Measurements from ENCODE around the gene AHRR. TPM values are rescaled to one million over a fixed set of nuclear protein-coding genes. Genes with fewer than 3 reads are reported as not detected.
A peak's percentile ranks its signal among the peaks of the same experiment; 100 is the strongest.

AHRR gene
- polyA plus RNA-seq, 2 of the 4 experiments (the other 2 are of a cell fraction): 1.2 to 1.7 TPM

DNA sequence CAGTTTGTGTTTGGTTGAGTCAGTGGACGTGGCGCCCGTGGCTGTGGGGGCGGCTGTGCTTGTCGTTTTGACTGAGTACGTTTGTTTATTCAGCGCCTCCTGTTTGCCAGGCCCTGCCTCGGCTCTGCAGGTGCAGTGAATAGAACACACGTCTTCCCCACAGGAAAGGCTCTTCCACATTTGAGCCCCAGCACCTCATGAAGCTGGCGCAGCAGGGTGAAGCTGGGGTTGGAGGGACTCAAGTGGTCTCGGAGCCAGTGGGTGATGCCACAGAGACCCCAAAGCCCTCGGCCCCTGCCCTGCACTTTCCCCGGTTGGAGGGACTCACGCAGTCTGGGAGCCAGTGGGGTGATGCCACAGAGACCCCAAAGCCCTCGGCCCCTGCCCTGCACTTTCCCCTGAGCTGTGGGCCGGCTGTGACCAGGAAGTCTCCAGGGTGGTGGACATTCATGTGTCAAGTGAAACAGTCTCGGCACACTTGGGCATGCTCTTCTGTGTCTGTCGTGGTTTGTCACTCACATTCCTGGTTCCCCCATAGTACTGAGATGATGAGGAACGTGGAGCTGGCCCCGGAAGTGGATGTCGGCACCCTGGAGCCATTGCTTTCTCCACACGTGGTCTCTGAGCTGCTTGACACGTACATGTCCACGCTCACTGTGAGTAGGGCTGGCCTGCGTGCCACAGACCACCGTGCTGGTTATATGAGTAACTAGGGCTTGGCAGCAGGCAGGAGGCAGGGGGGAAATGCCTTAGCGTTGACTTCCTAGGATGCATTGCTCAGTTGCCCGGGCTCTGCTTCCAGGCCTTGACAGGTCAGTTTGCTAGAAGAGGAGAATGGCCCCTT lies 135.1 kb downstream of the AHRR start:
- no peak for FAIRE-seq
- Histone ChIP-seq H3K4me3 (no peak overlapping the region), H3K4me1 (peaks cover 4% of the 10 kb centered on the region; the same call in 1 of the 3 replicates), H3K9me3 (peaks cover 14% of the 10 kb centered on the region; the same call in 2 of the 3 replicates), H3K27ac (no peak overlapping the region), H3K4me2 (no peak overlapping the region)
- TF ChIP-seq FOSB (CRISPR knock-in tag; IDR thresholded peaks at IDR 0.05) (no peak), POLR2AphosphoS2 (conservative IDR thresholded peaks at IDR 0.05; ENCODE audit: low read length) (no peak), MAZ (IDR thresholded peaks at IDR 0.05; ENCODE audit: borderline replicate concordance, low read depth, low read length) (no peak), ZC3H11A (IDR thresholded peaks at IDR 0.05) (no peak), POLR2A (IDR thresholded peaks at IDR 0.05; ENCODE audit: low read length) (no peak), HOXA7 (CRISPR knock-in tag; IDR thresholded peaks at IDR 0.05) (no peak)
- no peak for DNase-seq (ENCODE audit: low read depth in 1 of 2, low spot score in 1 of 2)
- 90% methylated on average over 24 of the region's 28 CpGs for WGBS (ENCODE audit: missing lambda C conversion rate)
- ChIA-PET CTCF (interaction anchor here (1.9 to 4.1 kb wide), 2 partner anchors 9 to 13 kb away, joined by 4 to 30 read pairs; no protein-coding TSS in a partner anchor), POLR2A (no interaction called here)
- ATAC-seq: no peak

DNA sequence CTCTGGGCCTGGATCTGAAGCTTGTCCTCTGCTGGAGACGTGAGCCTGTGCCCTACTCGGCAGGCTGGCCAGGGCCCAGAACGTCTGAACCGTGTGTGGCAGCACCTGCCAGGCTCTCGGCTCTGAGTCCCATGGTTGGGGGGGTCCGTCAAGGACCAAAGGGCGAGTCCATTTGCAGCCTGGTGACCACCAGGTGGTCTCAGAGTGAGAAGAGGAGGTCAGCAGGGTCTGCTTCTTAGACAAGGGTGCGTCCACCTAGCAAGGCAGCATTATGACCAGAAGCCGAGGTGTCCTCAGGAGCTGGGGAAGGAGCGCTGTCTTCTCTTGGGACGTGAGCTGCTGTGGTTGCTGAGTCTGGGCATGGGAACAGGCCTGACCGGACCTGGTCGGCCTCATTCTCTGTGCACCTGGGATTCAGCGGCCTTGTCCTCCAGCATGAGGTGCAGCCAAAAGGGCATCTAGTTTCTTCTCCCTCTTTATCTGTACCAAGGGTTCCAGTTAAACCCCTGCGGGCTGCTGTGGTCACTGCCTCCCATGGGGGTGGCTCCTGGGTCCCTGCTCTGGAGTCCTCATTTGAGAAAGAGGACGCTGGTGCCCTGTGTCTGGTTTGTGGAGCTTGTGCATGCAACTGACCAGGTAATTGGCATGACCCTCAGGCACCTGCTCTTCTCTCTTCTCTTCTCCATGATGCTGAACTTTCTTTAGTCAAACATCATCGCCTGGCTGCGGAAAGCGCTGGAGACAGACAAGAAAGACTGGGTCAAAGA lies 135.9 kb downstream of the AHRR start:
- no peak overlapping the region for H3K4me3 ChIP-seq
- peaks cover 6% of the 10 kb centered on the region; the same call in 2 of the 3 replicates for H3K9me3 ChIP-seq
- H3K4me2 ChIP-seq: no peak overlapping the region
- peaks cover 4% of the 10 kb centered on the region; the same call in 1 of the 3 replicates for H3K4me1 ChIP-seq
- ATAC-seq (no peak), DNase-seq (ENCODE audit: low read depth in 1 of 2, low spot score in 1 of 2) (no peak), FAIRE-seq (no peak)
- no peak for TF ChIP-seq ZC3H11A (IDR thresholded peaks at IDR 0.05)
- ChIA-PET POLR2A (no interaction called here), CTCF (interaction anchor here (1.9 to 4.1 kb wide), 2 partner anchors 10 to 13 kb away, joined by 4 to 30 read pairs; no protein-coding TSS in a partner anchor)
- WGBS (ENCODE audit: missing lambda C conversion rate): 92% methylated on average over 12 of the region's 19 CpGs
- no peak overlapping the region for H3K27ac ChIP-seq

DNA sequence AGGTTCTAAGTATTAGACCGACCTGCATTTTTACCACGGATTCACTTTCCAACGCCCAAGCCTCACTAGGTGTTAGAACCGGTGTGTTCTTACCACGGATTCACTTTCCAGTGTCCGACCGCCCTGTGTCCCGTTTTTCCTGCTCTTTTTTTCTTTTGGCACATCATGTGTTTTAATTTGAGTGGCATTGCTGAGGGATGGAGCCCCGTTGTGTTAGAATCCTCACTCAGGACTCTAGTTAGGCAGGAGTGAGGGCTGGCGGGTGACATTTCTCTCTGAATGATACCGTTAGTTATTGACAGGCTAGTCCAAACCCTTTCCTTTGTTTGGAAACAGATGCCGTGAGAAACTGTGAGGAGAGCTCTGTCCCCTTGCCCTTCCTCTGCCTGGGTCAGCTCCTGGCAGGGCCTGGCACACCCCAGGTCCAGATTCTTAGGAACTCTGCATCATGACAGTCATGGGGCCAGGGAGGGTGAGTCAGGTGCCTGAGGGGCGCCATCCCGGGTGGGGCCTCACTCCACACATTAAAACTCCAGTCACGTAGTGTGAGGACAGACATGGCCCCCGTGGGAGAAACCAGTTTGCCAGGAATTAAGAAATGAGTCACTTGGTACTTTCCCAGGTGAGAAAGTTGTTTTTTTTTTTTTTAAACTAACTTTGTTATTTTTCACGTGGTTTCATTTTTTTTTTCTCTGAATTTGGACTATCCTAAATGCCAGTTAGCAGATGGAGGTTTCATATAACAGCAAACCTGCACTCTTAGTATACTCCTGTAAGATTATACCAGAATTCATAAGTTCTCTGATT lies 137.2 kb downstream of the AHRR start:
- Histone ChIP-seq H3K4me1 (peaks cover 4% of the 10 kb centered on the region; the same call in 1 of the 3 replicates), H3K9me3 (no peaks in the 10 kb centered on the region), H3K4me2 (no peak overlapping the region), H3K27ac (no peak overlapping the region), H3K4me3 (no peak overlapping the region)
- ChIA-PET CTCF (interaction anchor here (4.1 kb wide), 1 partner anchor 11 kb away, joined by 30 read pairs; no protein-coding TSS in a partner anchor), POLR2A (no interaction called here)
- peak in 1 of 2 experiments; percentile 51; a peak in 2 of 6 replicates for ATAC-seq
- FAIRE-seq: no peak
- TF ChIP-seq PHF8 (IDR thresholded peaks at IDR 0.05; ENCODE audit: borderline replicate concordance, low read depth) (no peak), ESRRA (IDR thresholded peaks at IDR 0.05; ENCODE audit: borderline replicate concordance, low read length) (no peak), HEYL (CRISPR knock-in tag; IDR thresholded peaks at IDR 0.05) (no peak), MAZ (IDR thresholded peaks at IDR 0.05; ENCODE audit: borderline replicate concordance, low read depth, low read length) (no peak), CBX8 (IDR thresholded peaks at IDR 0.05) (no peak), HOXB5 (CRISPR knock-in tag; IDR thresholded peaks at IDR 0.05) (no peak), JUNB (IDR thresholded peaks at IDR 0.05) (no peak), HOXA7 (CRISPR knock-in tag; IDR thresholded peaks at IDR 0.05) (no peak), BHLHE40 (IDR thresholded peaks at IDR 0.05; ENCODE audit: low read depth, low read length) (no peak), EHF (CRISPR knock-in tag; IDR thresholded peaks at IDR 0.05) (no peak), MYC (IDR thresholded peaks at IDR 0.05; ENCODE audit: borderline replicate concordance, low read length) (no peak), POLR2A (IDR thresholded peaks at IDR 0.05; ENCODE audit: low read length) (no peak), BCL3 (IDR thresholded peaks at IDR 0.05) (no peak), FOXS1 (CRISPR knock-in tag; IDR thresholded peaks at IDR 0.05) (no peak), MAFK (IDR thresholded peaks at IDR 0.05; ENCODE audit: partially characterized antibody) (no peak), REST (IDR thresholded peaks at IDR 0.05) (no peak)
- TF ChIP-seq, protein P1, sequence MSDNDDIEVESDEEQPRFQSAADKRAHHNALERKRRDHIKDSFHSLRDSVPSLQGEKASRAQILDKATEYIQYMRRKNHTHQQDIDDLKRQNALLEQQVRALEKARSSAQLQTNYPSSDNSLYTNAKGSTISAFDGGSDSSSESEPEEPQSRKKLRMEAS (IDR thresholded peaks at IDR 0.05): no peak
- peak in 1 of 2 experiments; percentile 30 for DNase-seq (ENCODE audit: low read depth in 1 of 2, low spot score in 1 of 2)
- whole genome bisulfite sequencing (ENCODE audit: missing lambda C conversion rate): 61% methylated on average over 17 of the region's 17 CpGs
